ENCODE measurements around the gene GIPC3. TPM values are rescaled to one million over a fixed set of nuclear protein-coding genes. Genes with fewer than 3 reads are reported as not detected.
A peak's percentile ranks its signal among the peaks of the same experiment; 100 is the strongest.

The GIPC3 gene
- total and polyA plus RNA-seq, 2 experiments from 2014 or later = 0.06 TPM; not detected in 1

DNA sequence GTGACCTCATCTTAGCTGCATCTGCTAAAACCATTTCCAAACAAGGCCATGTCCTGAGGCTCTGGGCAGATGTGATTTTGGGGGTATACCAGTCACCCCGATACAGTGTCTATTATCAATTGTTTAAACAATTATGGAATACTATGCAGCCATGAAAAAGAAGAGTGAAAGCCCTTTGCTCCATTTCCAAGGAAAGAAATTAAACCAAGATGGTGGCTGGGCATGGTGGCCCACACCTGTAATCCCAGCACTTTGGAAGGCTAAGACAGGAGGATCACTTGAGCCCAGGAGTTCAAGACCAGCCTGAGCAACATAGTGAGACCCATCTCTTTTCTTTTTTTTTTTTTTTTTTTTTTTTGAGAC is 45.5 kb upstream of the GIPC3 start:
- 100% methylated on average over 1 of the region's 1 CpG for WGBS, 2 experiments (ENCODE audit: low coverage in 1 of 2, low lambda C conversion rate in 2 of 2, missing lambda C conversion rate in 2 of 2)
- no peaks in the 10 kb centered on the region for H4K20me1 ChIP-seq (ENCODE audit: insufficient read depth)
- no peak overlapping the region for H3K4me3 ChIP-seq
- no peaks in the 10 kb centered on the region for H3K9me2 ChIP-seq (ENCODE audit: insufficient read depth)
- no peak for TF ChIP-seq EZH2 (IDR thresholded peaks at IDR 0.05; ENCODE audit: insufficient read depth, poor library complexity, severe bottlenecking)
- no peak for TF ChIP-seq EZH2phosphoT487 (IDR thresholded peaks at IDR 0.05; ENCODE audit: insufficient read depth, low read depth)
- no peak overlapping the region for H3K27ac ChIP-seq
- no peaks in the 10 kb centered on the region for H3K9me3 ChIP-seq (ENCODE audit: low read depth)
- no peaks in the 10 kb centered on the region for H3K4me1 ChIP-seq (ENCODE audit: insufficient read depth)
- no peak overlapping the region for H3K9ac ChIP-seq
- H3K27me3 ChIP-seq (replicated peaks; ENCODE audit: insufficient read depth) = no peaks in the 10 kb centered on the region
- H3F3A ChIP-seq (ENCODE audit: insufficient read depth) = peaks cover 5% of the 10 kb centered on the region; the same call in 1 of the 2 replicates
- in situ Hi-C loops (cut with MboI) = loop anchor here (10.0 kb wide), 1 partner anchor 165 kb away; the partner anchor contains the start of genes PIP5K1C and TJP3
- no peak overlapping the region for H2AFZ ChIP-seq
- H3K36me3 ChIP-seq (ENCODE audit: low read depth) = no peaks in the 10 kb centered on the region
- no peak for DNase-seq
- no peak overlapping the region for H3K4me2 ChIP-seq (ENCODE audit: unreplicated experiment)
- no peaks in the 10 kb centered on the region for H3K79me2 ChIP-seq (ENCODE audit: insufficient read depth)

- Histone ChIP-seq H3K36me3 (ENCODE audit: low read depth) (no peaks in the 10 kb centered on the region), H3K27me3 (replicated peaks; ENCODE audit: insufficient read depth) (no peaks in the 10 kb centered on the region)
- 89 to 91% methylated on average over 26 to 42 of the region's 47 CpGs for WGBS, 2 experiments (ENCODE audit: low coverage in 1 of 2, low lambda C conversion rate in 2 of 2, missing lambda C conversion rate in 2 of 2)
Observed at GRCh38 chr19:3543150-3544057, 41.9 kb upstream of the GIPC3 start.

DNA sequence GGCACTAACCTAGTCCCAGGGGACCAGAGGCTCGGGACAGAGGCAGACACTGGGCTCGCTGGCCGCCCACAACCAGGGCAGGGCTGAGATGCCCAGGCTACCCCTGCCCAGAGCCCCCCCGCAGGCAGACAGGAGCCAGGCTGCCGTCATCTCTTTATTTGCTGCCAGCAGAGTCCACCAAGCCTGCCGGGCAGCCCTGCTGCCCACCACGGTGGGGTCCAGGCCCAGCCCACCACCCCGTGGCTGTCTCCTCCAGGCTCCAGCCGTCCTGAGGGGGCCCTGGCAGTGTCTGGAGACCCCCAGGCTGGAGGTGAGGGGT is 41.3 kb upstream of the GIPC3 start:
- no peaks in the 10 kb centered on the region for H3K27me3 ChIP-seq (replicated peaks; ENCODE audit: insufficient read depth)
- peaks cover 5% of the 10 kb centered on the region; the same call in 1 of the 2 replicates for H3F3A ChIP-seq (ENCODE audit: insufficient read depth)
- TF ChIP-seq EZH2 (IDR thresholded peaks at IDR 0.05; ENCODE audit: insufficient read depth, poor library complexity, severe bottlenecking) (no peak), EZH2phosphoT487 (IDR thresholded peaks at IDR 0.05; ENCODE audit: insufficient read depth, low read depth) (no peak)
- no peak overlapping the region for H3K4me3 ChIP-seq
- 68 to 74% methylated on average over 9 of the region's 9 CpGs for WGBS, 2 experiments (ENCODE audit: low coverage in 1 of 2, low lambda C conversion rate in 2 of 2, missing lambda C conversion rate in 2 of 2)
- no peaks in the 10 kb centered on the region for H3K36me3 ChIP-seq (ENCODE audit: low read depth)
- DNase-seq = no peak
- H3K4me1 ChIP-seq (ENCODE audit: insufficient read depth) = no peaks in the 10 kb centered on the region
- H3K9me3 ChIP-seq (ENCODE audit: low read depth) = no peaks in the 10 kb centered on the region
- no peaks in the 10 kb centered on the region for H3K9me2 ChIP-seq (ENCODE audit: insufficient read depth)
- no peak overlapping the region for H3K27ac ChIP-seq
- H3K4me2 ChIP-seq (ENCODE audit: unreplicated experiment) = no peak overlapping the region
- H2AFZ ChIP-seq = no peak overlapping the region
- in situ Hi-C loops (cut with MboI) = no loop called here
- H3K9ac ChIP-seq = no peak overlapping the region
- no peaks in the 10 kb centered on the region for H3K79me2 ChIP-seq (ENCODE audit: insufficient read depth)
- H4K20me1 ChIP-seq (ENCODE audit: insufficient read depth) = no peaks in the 10 kb centered on the region

More at GRCh38 chr19:3543150-3544057, 41.9 kb upstream of the GIPC3 start:
- Histone ChIP-seq H3K79me2 (ENCODE audit: insufficient read depth) (no peaks in the 10 kb centered on the region), H3K9me2 (ENCODE audit: insufficient read depth) (no peaks in the 10 kb centered on the region), H3K4me2 (ENCODE audit: unreplicated experiment) (no peak overlapping the region), H3K4me3 (no peak overlapping the region), H4K20me1 (ENCODE audit: insufficient read depth) (no peaks in the 10 kb centered on the region), H2AFZ (no peak overlapping the region), H3K9me3 (ENCODE audit: low read depth) (no peaks in the 10 kb centered on the region), H3K9ac (no peak overlapping the region), H3K4me1 (ENCODE audit: insufficient read depth) (no peaks in the 10 kb centered on the region), H3F3A (ENCODE audit: insufficient read depth) (peaks cover 5% of the 10 kb centered on the region; the same call in 1 of the 2 replicates), H3K27ac (no peak overlapping the region)
- no peak for DNase-seq
- in situ Hi-C loops (cut with MboI) = no loop called here
- no peak for TF ChIP-seq EZH2 (IDR thresholded peaks at IDR 0.05; ENCODE audit: insufficient read depth, poor library complexity, severe bottlenecking)
- no peak for TF ChIP-seq EZH2phosphoT487 (IDR thresholded peaks at IDR 0.05; ENCODE audit: insufficient read depth, low read depth)

GRCh38 chr19:3544742-3545668 is 40.3 kb upstream of the GIPC3 start:
- H2AFZ ChIP-seq = no peak overlapping the region
- H3K9me2 ChIP-seq (ENCODE audit: insufficient read depth) = no peaks in the 10 kb centered on the region
- in situ Hi-C loops (cut with MboI) = no loop called here
- H3K4me1 ChIP-seq (ENCODE audit: insufficient read depth) = no peaks in the 10 kb centered on the region
- peak; percentile 62 for DNase-seq
- H3K9me3 ChIP-seq (ENCODE audit: low read depth) = no peaks in the 10 kb centered on the region
- no peaks in the 10 kb centered on the region for H3K79me2 ChIP-seq (ENCODE audit: insufficient read depth)
- no peaks in the 10 kb centered on the region for H3K36me3 ChIP-seq (ENCODE audit: low read depth)
- TF ChIP-seq EZH2phosphoT487 (IDR thresholded peaks at IDR 0.05; ENCODE audit: insufficient read depth, low read depth) = no peak
- no peak for TF ChIP-seq EZH2 (IDR thresholded peaks at IDR 0.05; ENCODE audit: insufficient read depth, poor library complexity, severe bottlenecking)
- no peaks in the 10 kb centered on the region for H3K27me3 ChIP-seq (replicated peaks; ENCODE audit: insufficient read depth)
- no peak overlapping the region for H3K27ac ChIP-seq
- no peaks in the 10 kb centered on the region for H4K20me1 ChIP-seq (ENCODE audit: insufficient read depth)
- H3F3A ChIP-seq (ENCODE audit: insufficient read depth) = peaks cover 5% of the 10 kb centered on the region; the same call in 1 of the 2 replicates
- 50 to 57% methylated on average over 18 to 30 of the region's 30 CpGs for WGBS, 2 experiments (ENCODE audit: low coverage in 1 of 2, low lambda C conversion rate in 2 of 2, missing lambda C conversion rate in 2 of 2)
- H3K4me2 ChIP-seq (ENCODE audit: unreplicated experiment) = no peak overlapping the region
- no peak overlapping the region for H3K4me3 ChIP-seq
- no peak overlapping the region for H3K9ac ChIP-seq
